HCT116 (cell line): Measurements from ENCODE around the gene DLG5. TPM values are rescaled to one million over a fixed set of nuclear protein-coding genes. Genes with fewer than 3 reads are reported as not detected.
A peak's percentile ranks its signal among the peaks of the same experiment; 100 is the strongest.

Experiments used
- ATAC-seq: fragments of 200-7000 bp; cut with Tn5 transposase; 2 replicates; pipeline ENCODE4 v1.9.1; 2020; ENCODE audit warnings: mild to moderate bottlenecking, moderate library complexity
- BruUV-seq: library from RNA; stranded (reverse); fragments of 400-500 nt; replicated peaks from 2 replicates; lab custom pipeline; 2021; lab: Mats Ljungman, UMichigan
- CTCF ChIA-PET: fragments of 300-600 bp; sonication (Branson Sonifier 250); formaldehyde crosslinking; loops from one replicate; lab custom pipeline; 2021; ENCODE audit warnings: antibody characterized with exemption; lab: Charles Lee
- POLR2A ChIA-PET: fragments of 300-600, 350-600 bp; sonication (Branson Sonifier 250); formaldehyde crosslinking; loops from one replicate; lab custom pipeline; 2021; ENCODE audit warnings: antibody characterized with exemption; lab: Charles Lee
- RAD21 ChIA-PET, 2 experiments: fragments of 300-600 bp; sonication (Branson Sonifier 250); formaldehyde crosslinking; loops; one replicate each; lab custom pipeline; 2023; ENCODE audit warnings: low total read pairs in 2 of 2; ENCODE audit not compliant: uncharacterized antibody in 2 of 2, unreplicated experiment in 2 of 2, low non-redundant PET in 1 of 2; lab: Charles Lee
- DNase-seq: peaks from one replicate; pipeline ENCODE4 v3.0.0-alpha.2; 2010; ENCODE audit warnings: low read depth, low spot score
- H2AFZ ChIP-seq: fragments of 200-600 bp; shearing (Covaris generic), sonication (generic); 2 replicates; pipeline ENCODE4 v1.6.1; 2017; ENCODE audit warnings: low read depth, mixed run types, mixed read lengths, antibody characterized with exemption, low read length; ENCODE audit not compliant: poor library complexity, severe bottlenecking
- H3K27ac ChIP-seq: 2 replicates; pipeline ENCODE4 v1.5.1; 2012; ENCODE audit warnings: low read depth, low read length
- H3K27me3 ChIP-seq: fragments of 200-600 bp; sonication (generic); 2 replicates; pipeline ENCODE4 v1.6.1; 2016; ENCODE audit warnings: mixed run types, low read length, mixed read lengths; ENCODE audit not compliant: insufficient read depth
- H3K36me3 ChIP-seq, 2 experiments: fragments of 200-500 bp in 1 of 2; fragments of 200-600 bp in 1 of 2; sonication (Bioruptor generic) in 1 of 2; sonication (generic) in 1 of 2; 2 replicates each; pipeline versions ENCODE4 v1.5.1 to v1.6.1; 2014 to 2016; ENCODE audit warnings: low read length in 2 of 2, inconsistent platforms in 1 of 2, mixed read lengths in 1 of 2, mixed run types in 1 of 2; ENCODE audit not compliant: insufficient read depth in 2 of 2, control insufficient read depth in 1 of 2
- H3K4me1 ChIP-seq, 2 experiments: fragments of 200-600 bp in 1 of 2; sonication (generic) in 1 of 2; 2 replicates each; pipeline versions ENCODE4 v1.5.1 to v1.6.1; 2012 to 2017; ENCODE audit warnings: low read length in 2 of 2, inconsistent platforms in 1 of 2, mild to moderate bottlenecking in 1 of 2, mixed read lengths in 1 of 2, mixed run types in 1 of 2, moderate library complexity in 1 of 2; ENCODE audit not compliant: insufficient read depth in 2 of 2, control insufficient read depth in 1 of 2
- H3K4me2 ChIP-seq: fragments of 200-600 bp; sonication (generic); 2 replicates; pipeline ENCODE4 v1.6.1; 2017; ENCODE audit warnings: mixed run types, low read length, mixed read lengths
- H3K4me3 ChIP-seq, 2 experiments: fragments of 200-600 bp in 1 of 2; sonication (generic) in 1 of 2; replicated peaks in 1 of 2; 2 replicates each; pipeline ENCODE4 v1.5.1; 2011 to 2016; ENCODE audit warnings: low read length in 2 of 2, control low read depth in 1 of 2, low read depth in 1 of 2, mild to moderate bottlenecking in 1 of 2, mixed read lengths in 1 of 2, mixed run types in 1 of 2
- H3K79me2 ChIP-seq: fragments of 200-600 bp; sonication (generic); 2 replicates; pipeline ENCODE4 v1.6.1; 2017; ENCODE audit warnings: mild to moderate bottlenecking, mixed run types, low read length, moderate library complexity, mixed read lengths; ENCODE audit not compliant: insufficient read depth
- H3K9ac ChIP-seq: fragments of 200-600 bp; sonication (generic); 2 replicates; pipeline ENCODE4 v1.6.1; 2016; ENCODE audit warnings: low read length, mixed read lengths
- H3K9me2 ChIP-seq: fragments of 200-600 bp; sonication (generic), shearing (Covaris generic); 2 replicates; pipeline ENCODE4 v1.6.1; 2017; ENCODE audit warnings: mixed run types, mild to moderate bottlenecking, moderate library complexity; ENCODE audit not compliant: insufficient read depth
- H3K9me3 ChIP-seq, 2 experiments: fragments of 200-500 bp in 1 of 2; fragments of 200-600 bp in 1 of 2; sonication (Bioruptor generic) in 1 of 2; sonication (generic) in 1 of 2; 2 replicates each; pipeline ENCODE4 v1.6.1; 2014 to 2017; ENCODE audit warnings: low read length in 2 of 2, mixed read lengths in 2 of 2, inconsistent platforms in 1 of 2, low read depth in 1 of 2, mild to moderate bottlenecking in 1 of 2, mixed run types in 1 of 2, moderate library complexity in 1 of 2; ENCODE audit not compliant: control insufficient read depth in 1 of 2, insufficient read depth in 1 of 2
- H4K20me1 ChIP-seq: fragments of 200-600 bp; sonication (generic), shearing (Covaris generic); 2 replicates; pipeline ENCODE4 v1.6.1; 2017; ENCODE audit warnings: mixed run types, mild to moderate bottlenecking, moderate library complexity; ENCODE audit not compliant: insufficient read depth
- CBX3 ChIP-seq: IDR thresholded peaks from 2 replicates; pipeline ENCODE4 v1.6.1; 2012; ENCODE audit warnings: low read depth
- EGR1 ChIP-seq: IDR thresholded peaks from 2 replicates; pipeline ENCODE4 v1.6.1; 2012; ENCODE audit warnings: low read depth
- RAD21 ChIP-seq: IDR thresholded peaks from 2 replicates; pipeline ENCODE4 v1.6.1; 2012; ENCODE audit warnings: low read depth, mild to moderate bottlenecking
- TCF7L2 ChIP-seq: IDR thresholded peaks from 2 replicates; pipeline ENCODE4 v1.7.0; 2011; ENCODE audit warnings: borderline replicate concordance, inconsistent platforms; ENCODE audit not compliant: insufficient read depth, insufficient read length; ENCODE audit errors: extremely low read depth
- YY1 ChIP-seq: IDR thresholded peaks from 2 replicates; pipeline ENCODE4 v1.6.1; 2011; ENCODE audit warnings: low read length, low read depth, moderate library complexity, mild to moderate bottlenecking; ENCODE audit not compliant: insufficient replicate concordance; ENCODE audit errors: extremely low read depth
- ZFX ChIP-seq: fragments of 450-650 bp; IDR thresholded peaks from 2 replicates; pipeline ENCODE4 v1.6.1; 2017
- intact Hi-C: fragments of 100-400 bp; cut with micrococcal nuclease; formaldehyde crosslinking; loops from 2 replicates; pipeline ENCODE4 v1.10.0; 2022
- total RNA-seq: library from RNA; stranded (reverse); gene quantifications from one replicate; pipeline ENCODE4 v1.2.1, GENCODE V29; 2021; ENCODE audit not compliant: unreplicated experiment
- TF ChIP-seq, protein P1 (sequence below): IDR thresholded peaks from 2 replicates; pipeline ENCODE4 v1.6.1; 2011; ENCODE audit warnings: mild to moderate bottlenecking, low read length, moderate library complexity; ENCODE audit not compliant: insufficient replicate concordance; ENCODE audit errors: extremely low read depth
- TF ChIP-seq, protein P2 (sequence below), 3 experiments: fragments of 200-600 bp in 1 of 3; sonication (generic) in 1 of 3; IDR thresholded peaks in 2 of 3; conservative IDR thresholded peaks in 1 of 3; 2 replicates each; pipeline ENCODE4 v1.5.1; 2012 to 2017; ENCODE audit warnings: low read depth in 2 of 3, low read length in 2 of 3, antibody characterized with exemption in 1 of 3, borderline replicate concordance in 1 of 3, control low read depth in 1 of 3, mild to moderate bottlenecking in 1 of 3, mixed read lengths in 1 of 3, mixed run types in 1 of 3, moderate library complexity in 1 of 3; ENCODE audit not compliant: insufficient read depth in 1 of 3

Gene DLG5
- total RNA-seq, 1 experiment from 2014 or later, result 44.8 TPM

DNA sequence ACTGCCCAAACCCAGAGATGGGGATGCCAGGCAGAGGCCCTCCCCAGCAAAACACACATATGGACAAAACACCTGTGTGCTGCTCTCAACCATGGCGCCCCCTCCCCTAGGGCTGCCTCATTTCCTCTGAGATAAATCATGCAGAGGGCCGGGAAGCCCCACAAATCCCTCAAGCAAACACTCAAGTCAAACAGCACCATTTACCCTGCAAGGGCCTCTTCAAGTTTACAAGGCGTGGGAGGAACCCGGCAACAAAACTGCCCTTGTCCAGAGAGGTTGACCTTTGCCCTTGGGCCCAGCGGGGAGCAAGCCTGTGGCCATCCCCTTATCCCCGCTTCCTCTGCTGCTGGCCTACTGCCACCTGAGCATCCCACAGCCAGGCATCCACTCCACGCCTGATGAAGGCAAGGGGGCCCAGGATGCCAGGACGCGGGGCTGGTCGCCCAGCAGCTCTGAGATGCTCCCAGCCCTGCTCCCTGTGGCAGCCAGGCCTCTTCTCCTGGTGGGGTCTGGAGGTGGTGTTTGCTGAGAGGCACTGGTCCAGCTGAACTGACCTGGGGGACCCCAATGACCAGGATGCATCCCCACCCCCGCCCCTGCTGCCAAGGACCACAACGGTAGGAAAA lies 77.4 kb downstream of the DLG5 start (continued):
- TF ChIP-seq, protein P1, sequence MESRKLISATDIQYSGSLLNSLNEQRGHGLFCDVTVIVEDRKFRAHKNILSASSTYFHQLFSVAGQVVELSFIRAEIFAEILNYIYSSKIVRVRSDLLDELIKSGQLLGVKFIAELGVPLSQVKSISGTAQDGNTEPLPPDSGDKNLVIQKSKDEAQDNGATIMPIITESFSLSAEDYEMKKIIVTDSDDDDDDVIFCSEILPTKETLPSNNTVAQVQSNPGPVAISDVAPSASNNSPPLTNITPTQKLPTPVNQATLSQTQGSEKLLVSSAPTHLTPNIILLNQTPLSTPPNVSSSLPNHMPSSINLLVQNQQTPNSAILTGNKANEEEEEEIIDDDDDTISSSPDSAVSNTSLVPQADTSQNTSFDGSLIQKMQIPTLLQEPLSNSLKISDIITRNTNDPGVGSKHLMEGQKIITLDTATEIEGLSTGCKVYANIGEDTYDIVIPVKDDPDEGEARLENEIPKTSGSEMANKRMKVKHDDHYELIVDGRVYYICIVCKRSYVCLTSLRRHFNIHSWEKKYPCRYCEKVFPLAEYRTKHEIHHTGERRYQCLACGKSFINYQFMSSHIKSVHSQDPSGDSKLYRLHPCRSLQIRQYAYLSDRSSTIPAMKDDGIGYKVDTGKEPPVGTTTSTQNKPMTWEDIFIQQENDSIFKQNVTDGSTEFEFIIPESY, result no peak
- no peak for TF ChIP-seq YY1
- no peak for TF ChIP-seq TCF7L2
- TF ChIP-seq CBX3, result no peak

DNA sequence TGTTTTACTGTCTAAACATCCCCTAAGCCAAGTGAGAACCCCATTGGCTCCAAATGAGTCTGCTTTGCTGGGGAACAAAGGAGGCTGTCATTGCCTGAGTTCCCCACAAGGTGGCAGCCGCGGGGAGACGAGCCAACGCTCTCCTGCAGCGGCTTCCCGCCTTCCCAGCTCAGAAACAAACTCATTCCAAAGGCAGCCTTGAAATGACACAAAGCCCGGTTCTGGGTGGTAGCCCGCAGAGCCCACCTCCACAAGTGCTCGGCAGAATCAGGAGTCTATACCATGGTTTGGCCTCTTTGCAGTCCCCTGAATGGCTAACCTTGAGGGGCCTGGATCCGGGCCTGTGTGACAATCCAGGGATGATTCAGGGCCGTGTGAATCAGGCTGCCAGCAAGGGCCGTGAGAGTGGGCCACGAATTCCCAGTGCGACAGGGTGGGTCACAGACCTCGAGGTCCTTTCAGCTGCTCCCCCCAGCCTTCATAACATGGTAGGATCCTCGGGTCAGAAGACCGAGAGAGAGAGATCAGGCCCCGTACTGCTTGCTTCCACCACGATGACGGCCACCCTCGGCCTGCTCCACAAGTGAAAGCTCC lies 79.7 kb downstream of the DLG5 start:
- ChIA-PET CTCF (interaction anchor here (1.0 to 1.6 kb wide), 7 partner anchors 9 to 183 kb away, joined by 3 to 5 read pairs (median 4); partner anchors contain the start of gene POLR3A), RAD21 (interaction anchor here in 1 of 2 experiments (0.6 to 1.4 kb wide), 2 partner anchors 43 to 183 kb away, joined by 3 read pairs; no protein-coding TSS in a partner anchor), POLR2A (no interaction called here)
- Histone ChIP-seq H3K9me3 (no peaks in the 10 kb centered on the region), H3K36me3 (peaks cover 3 to 20% of the 10 kb centered on the region in 2 experiments; a peak in 2 of 4 replicates), H3K9ac (peak overlapping the region; percentile 44), H3K4me2 (peak overlapping the region; percentile 62; the same call in 1 of the 2 replicates), H3K9me2 (no peaks in the 10 kb centered on the region), H3K27ac (peak overlapping the region; percentile 23), H2AFZ (no peak overlapping the region), H3K4me1 (peaks cover 27 to 38% of the 10 kb centered on the region in 2 experiments), H4K20me1 (no peaks in the 10 kb centered on the region), H3K79me2 (no peaks in the 10 kb centered on the region; the same call in 1 of the 2 replicates), H3K27me3 (no peaks in the 10 kb centered on the region), H3K4me3 (no peak overlapping the region)
- intact Hi-C loops, result loop anchor here (1.0 to 10.0 kb wide), 3 partner anchors 127 to 672 kb away; partner anchors contain the start of gene POLR3A
- TF ChIP-seq, protein P2, sequence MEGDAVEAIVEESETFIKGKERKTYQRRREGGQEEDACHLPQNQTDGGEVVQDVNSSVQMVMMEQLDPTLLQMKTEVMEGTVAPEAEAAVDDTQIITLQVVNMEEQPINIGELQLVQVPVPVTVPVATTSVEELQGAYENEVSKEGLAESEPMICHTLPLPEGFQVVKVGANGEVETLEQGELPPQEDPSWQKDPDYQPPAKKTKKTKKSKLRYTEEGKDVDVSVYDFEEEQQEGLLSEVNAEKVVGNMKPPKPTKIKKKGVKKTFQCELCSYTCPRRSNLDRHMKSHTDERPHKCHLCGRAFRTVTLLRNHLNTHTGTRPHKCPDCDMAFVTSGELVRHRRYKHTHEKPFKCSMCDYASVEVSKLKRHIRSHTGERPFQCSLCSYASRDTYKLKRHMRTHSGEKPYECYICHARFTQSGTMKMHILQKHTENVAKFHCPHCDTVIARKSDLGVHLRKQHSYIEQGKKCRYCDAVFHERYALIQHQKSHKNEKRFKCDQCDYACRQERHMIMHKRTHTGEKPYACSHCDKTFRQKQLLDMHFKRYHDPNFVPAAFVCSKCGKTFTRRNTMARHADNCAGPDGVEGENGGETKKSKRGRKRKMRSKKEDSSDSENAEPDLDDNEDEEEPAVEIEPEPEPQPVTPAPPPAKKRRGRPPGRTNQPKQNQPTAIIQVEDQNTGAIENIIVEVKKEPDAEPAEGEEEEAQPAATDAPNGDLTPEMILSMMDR (IDR thresholded peaks at IDR 0.05 in 2 of 3, conservative IDR thresholded peaks at IDR 0.05 in 1 of 3; ENCODE audit: borderline replicate concordance in 1 of 3, insufficient read depth in 1 of 3, low read depth in 2 of 3, low read length in 2 of 3), result peak; percentile 80 to 91 (median 89)
- TF ChIP-seq EGR1 (no peak), ZFX (peak; percentile 28; the same call in 1 of the 2 replicates), RAD21 (peak; percentile 88)
- no TSS peak for BruUV-seq
- peak; percentile 16 for DNase-seq
- ATAC-seq, result peak; percentile 77
